Testis (tissue), 3 donors: Measurements from ENCODE around the gene FARS2. TPM values are rescaled to one million over a fixed set of nuclear protein-coding genes. Genes with fewer than 3 reads are reported as not detected.

Experiments used
- DNase-seq: peaks from one replicate; pipeline ENCODE4 v3.0.0-alpha.2; 2019
- H3K27ac ChIP-seq, 2 donors: fragments of 200-600 bp; sonication (generic); one replicate each; pipeline ENCODE4 v1.5.1; 2019
- H3K27me3 ChIP-seq: fragments of 200-600 bp; sonication (generic); one replicate; pipeline ENCODE4 v1.5.1; 2019
- H3K36me3 ChIP-seq: fragments of 200-600 bp; sonication (generic); one replicate; pipeline ENCODE4 v1.5.1; 2017; ENCODE audit warnings: low read depth; ENCODE audit errors: missing control alignments
- H3K4me1 ChIP-seq: fragments of 200-600 bp; sonication (generic); one replicate; pipeline ENCODE4 v1.5.1; 2019
- H3K4me3 ChIP-seq, 2 donors: fragments of 200-600 bp; sonication (generic); one replicate each; pipeline ENCODE4 v1.5.1; 2017 to 2019
- H3K9me3 ChIP-seq: fragments of 200-600 bp; sonication (generic); one replicate; pipeline ENCODE4 v1.5.1; 2017
- CTCF ChIP-seq, 3 experiments: fragments of 450-650 bp in 2 of 3; fragments of 200-600 bp in 1 of 3; sonication (generic) in 1 of 3; IDR thresholded peaks; one replicate each; pipeline ENCODE4 v1.5.1; 2016 to 2019; ENCODE audit warnings: antibody characterized with exemption in 3 of 3, mild to moderate bottlenecking in 2 of 3, moderate library complexity in 1 of 3
- POLR2A ChIP-seq: fragments of 450-650 bp; IDR thresholded peaks from one replicate; pipeline ENCODE4 v1.6.1; 2017; ENCODE audit warnings: antibody characterized with exemption, mild to moderate bottlenecking, moderate library complexity
- WGBS, 2 donors: methylation state at CpG; one replicate each; pipeline ENCODE4 v1.1.5; 2018; 5-methylcytosine and 5-hydroxymethylcytosine counted together
- intact Hi-C: fragments of 100-400 bp; cut with DNase I; formaldehyde crosslinking; loops from one replicate; pipeline ENCODE4 v1.15.1; 2023; ENCODE audit warnings: low total_unique reads
- polyA plus RNA-seq: library from polyadenylated mRNA; stranded (reverse); fragments of 350-450 nt; fragmentation: Illumina TruSeq; extraction: RNeasy Lipid Tissue Mini Kit (QIAGEN cat#74804); gene quantifications from one replicate; pipeline ENCODE4 v1.2.3, GENCODE V29; 2014; ENCODE audit warnings: low read depth, low replicate concordance; ENCODE audit not compliant: insufficient read depth
- total RNA-seq, 2 donors: library from RNA; depleted of rRNA; stranded (reverse); fragments of >200 nt; gene quantifications; one replicate each; pipeline ENCODE4 v1.2.3, GENCODE V29; 2016

FARS2 gene
- total and polyA plus RNA-seq, 3 donors from 2014 or later = 15.4 to 26.8 (median 22.1) TPM

- TF ChIP-seq POLR2A = no peak
- no peak for TF ChIP-seq CTCF (IDR thresholded peaks at IDR 0.05)
- DNase-seq = no peak
- Histone ChIP-seq H3K27me3 (no peaks in the 10 kb centered on the region), H3K4me3 (no peak overlapping the region), H3K4me1 (no peaks in the 10 kb centered on the region), H3K27ac (no peak overlapping the region), H3K9me3 (no peaks in the 10 kb centered on the region), H3K36me3 (no peaks in the 10 kb centered on the region)
- intact Hi-C loops = no loop called here
- WGBS, 2 donors = 81 to 82% methylated on average over 3 of the region's 3 CpGs
Observed at GRCh38 chr6:5565971-5566370, 304.7 kb downstream of the FARS2 start.

GRCh38 chr6:5566718-5567117 is 305.4 kb downstream of the FARS2 start:
- DNase-seq = no peak
- Histone ChIP-seq H3K27me3 (no peaks in the 10 kb centered on the region), H3K4me3 (no peak overlapping the region), H3K27ac (no peak overlapping the region), H3K9me3 (no peaks in the 10 kb centered on the region), H3K4me1 (no peaks in the 10 kb centered on the region), H3K36me3 (no peaks in the 10 kb centered on the region)
- intact Hi-C loops = no loop called here
- TF ChIP-seq POLR2A = no peak
- no peak for TF ChIP-seq CTCF (IDR thresholded peaks at IDR 0.05)
- 94 to 99% methylated on average over 4 of the region's 4 CpGs for WGBS, 2 donors

- H3K9me3 ChIP-seq = no peaks in the 10 kb centered on the region
- 91 to 94% methylated on average over 3 of the region's 3 CpGs for WGBS, 2 donors
- no peaks in the 10 kb centered on the region for H3K36me3 ChIP-seq
- H3K4me3 ChIP-seq = no peak overlapping the region
- no peak for TF ChIP-seq CTCF (IDR thresholded peaks at IDR 0.05)
- no peak for TF ChIP-seq POLR2A
- intact Hi-C loops = no loop called here
- H3K27me3 ChIP-seq = no peaks in the 10 kb centered on the region
- H3K4me1 ChIP-seq = no peaks in the 10 kb centered on the region
- H3K27ac ChIP-seq = no peak overlapping the region
- DNase-seq = no peak
Observed at GRCh38 chr6:5567352-5567751, 306.0 kb downstream of the FARS2 start.

- DNase-seq = no peak
- H3K27me3 ChIP-seq = no peaks in the 10 kb centered on the region
- no peaks in the 10 kb centered on the region for H3K4me1 ChIP-seq
- TF ChIP-seq CTCF (IDR thresholded peaks at IDR 0.05) (no peak), POLR2A (no peak)
- no peak overlapping the region for H3K4me3 ChIP-seq
- H3K9me3 ChIP-seq = no peaks in the 10 kb centered on the region
- intact Hi-C loops = no loop called here
- H3K27ac ChIP-seq = no peak overlapping the region
- WGBS, 2 donors = 81 to 85% methylated on average over 2 of the region's 2 CpGs
- H3K36me3 ChIP-seq = no peaks in the 10 kb centered on the region
Observed at GRCh38 chr6:5567890-5568289, 306.6 kb downstream of the FARS2 start.

GRCh38 chr6:5569491-5569890 is 308.2 kb downstream of the FARS2 start:
- Histone ChIP-seq H3K36me3 (no peaks in the 10 kb centered on the region), H3K27ac (no peak overlapping the region), H3K4me1 (no peaks in the 10 kb centered on the region), H3K9me3 (no peaks in the 10 kb centered on the region), H3K27me3 (no peaks in the 10 kb centered on the region), H3K4me3 (no peak overlapping the region)
- WGBS, 2 donors = 92 to 100% methylated on average over 2 of the region's 2 CpGs
- DNase-seq = no peak
- TF ChIP-seq POLR2A (no peak), CTCF (IDR thresholded peaks at IDR 0.05) (no peak)
- intact Hi-C loops = no loop called here
